Measurements from ENCODE around the gene STRN4.

Gene STRN4

DNA sequence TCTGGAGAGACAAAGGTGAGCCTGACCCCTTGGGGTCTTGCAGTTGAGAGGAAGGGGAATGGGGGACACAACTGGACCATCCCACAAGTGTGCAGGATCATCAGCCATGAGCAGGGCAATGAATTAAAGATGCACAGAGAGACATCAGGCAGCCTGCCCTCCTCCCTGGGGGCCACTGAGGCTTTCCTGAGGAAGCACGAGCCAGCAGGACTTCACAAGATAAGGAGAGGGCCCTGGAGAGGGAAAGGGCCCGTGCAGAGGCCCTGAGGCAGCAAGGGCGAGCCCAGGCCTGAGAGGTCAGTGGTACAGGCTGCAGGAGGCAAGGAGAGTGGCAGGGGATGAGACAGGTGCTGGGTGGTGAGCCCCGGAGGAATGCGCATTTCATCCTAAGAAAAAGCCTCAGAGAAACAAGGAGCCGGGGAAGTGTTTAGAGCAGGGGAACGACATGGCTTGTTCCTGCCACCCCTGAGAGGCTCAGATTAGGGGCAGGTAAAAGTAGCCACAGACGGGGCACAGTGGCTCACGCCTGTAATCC is 20.3 kb downstream of the STRN4 start:
- Histone ChIP-seq H2AFZ (ENCODE audit: low read length) (no peak overlapping the region), H3K4me2 (ENCODE audit: low read depth, low read length) (no peak overlapping the region), H3F3A (ENCODE audit: insufficient read depth, low read length) (peaks cover 4% of the 10 kb centered on the region; the same call in 1 of the 2 replicates), H3K27ac (ENCODE audit: low read length) (no peak overlapping the region), H3K4me3 (ENCODE audit: low read length) (no peak overlapping the region), H3K27me3 (replicated peaks; ENCODE audit: insufficient read depth, low read length) (no peaks in the 10 kb centered on the region), H3K9me2 (replicated peaks; ENCODE audit: insufficient read depth, low read length) (no peaks in the 10 kb centered on the region), H3K9me3 (replicated peaks; ENCODE audit: insufficient read depth, low read length) (no peaks in the 10 kb centered on the region), H3K36me3 (replicated peaks; ENCODE audit: insufficient read depth, low read length) (0 out of 2 replicates have a peak, but pooled peaks cover 5% of the 10 kb centered on the region), H3K79me2 (ENCODE audit: low read length) (peaks cover 43% of the 10 kb centered on the region), H4K20me1 (ENCODE audit: insufficient read depth, low read length) (0 out of 2 replicates have a peak, but pooled peaks cover 15% of the 10 kb centered on the region), H3K4me1 (ENCODE audit: low read length) (no peaks in the 10 kb centered on the region), H3K9ac (ENCODE audit: low read length) (no peak overlapping the region)
- TF ChIP-seq, protein P1, sequence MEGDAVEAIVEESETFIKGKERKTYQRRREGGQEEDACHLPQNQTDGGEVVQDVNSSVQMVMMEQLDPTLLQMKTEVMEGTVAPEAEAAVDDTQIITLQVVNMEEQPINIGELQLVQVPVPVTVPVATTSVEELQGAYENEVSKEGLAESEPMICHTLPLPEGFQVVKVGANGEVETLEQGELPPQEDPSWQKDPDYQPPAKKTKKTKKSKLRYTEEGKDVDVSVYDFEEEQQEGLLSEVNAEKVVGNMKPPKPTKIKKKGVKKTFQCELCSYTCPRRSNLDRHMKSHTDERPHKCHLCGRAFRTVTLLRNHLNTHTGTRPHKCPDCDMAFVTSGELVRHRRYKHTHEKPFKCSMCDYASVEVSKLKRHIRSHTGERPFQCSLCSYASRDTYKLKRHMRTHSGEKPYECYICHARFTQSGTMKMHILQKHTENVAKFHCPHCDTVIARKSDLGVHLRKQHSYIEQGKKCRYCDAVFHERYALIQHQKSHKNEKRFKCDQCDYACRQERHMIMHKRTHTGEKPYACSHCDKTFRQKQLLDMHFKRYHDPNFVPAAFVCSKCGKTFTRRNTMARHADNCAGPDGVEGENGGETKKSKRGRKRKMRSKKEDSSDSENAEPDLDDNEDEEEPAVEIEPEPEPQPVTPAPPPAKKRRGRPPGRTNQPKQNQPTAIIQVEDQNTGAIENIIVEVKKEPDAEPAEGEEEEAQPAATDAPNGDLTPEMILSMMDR (IDR thresholded peaks at IDR 0.05; ENCODE audit: low read length), result no peak
- TF ChIP-seq EZH2phosphoT487 (IDR thresholded peaks at IDR 0.05; ENCODE audit: low read length), result no peak
- TF ChIP-seq EZH2 (optimal IDR thresholded peaks at IDR 0.05; ENCODE audit: low read depth, low read length), result no peak
- no peak for DNase-seq

DNA sequence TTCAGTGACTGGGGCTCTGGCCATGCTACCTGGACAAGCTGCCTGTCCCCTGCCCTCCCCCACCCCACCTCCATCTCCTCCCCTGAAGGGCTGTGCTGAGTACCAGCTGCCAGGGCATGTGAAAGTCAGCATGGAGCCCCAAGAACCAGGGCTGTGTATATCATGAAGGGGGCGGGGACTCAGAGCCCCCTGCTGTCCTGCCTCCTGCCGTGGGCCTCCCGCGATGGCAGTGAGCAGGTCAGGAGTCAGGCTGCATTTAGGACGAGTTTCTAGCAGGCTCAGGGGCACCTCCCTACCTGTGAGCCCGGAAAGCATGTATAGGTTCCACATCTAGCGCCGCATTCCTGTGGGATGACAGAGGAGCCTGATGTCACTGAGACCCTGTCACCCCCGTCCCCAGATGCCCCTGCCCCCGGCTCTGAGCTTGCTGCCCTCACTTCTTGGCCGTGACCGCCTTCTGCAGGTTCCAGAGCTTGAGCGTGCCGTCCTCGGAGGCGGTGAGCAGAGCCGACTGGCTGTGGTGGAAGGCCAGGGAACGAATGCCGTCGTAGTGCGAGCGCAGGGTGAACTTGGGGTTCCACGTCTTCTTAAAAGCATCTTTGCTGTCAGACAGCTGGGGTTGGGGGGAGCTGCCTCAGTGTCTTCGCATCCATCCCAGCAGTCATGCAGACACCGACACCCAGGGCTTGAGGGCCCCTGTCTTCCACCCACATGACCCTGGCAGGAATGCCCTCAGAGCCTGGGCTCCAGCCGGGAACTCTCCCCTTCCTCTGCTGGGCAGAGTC is 21.0 kb downstream of the STRN4 start:
- Histone ChIP-seq H3K36me3 (replicated peaks; ENCODE audit: insufficient read depth, low read length) (0 out of 2 replicates have a peak, but pooled peaks cover 5% of the 10 kb centered on the region), H4K20me1 (ENCODE audit: insufficient read depth, low read length) (0 out of 2 replicates have a peak, but pooled peaks cover 15% of the 10 kb centered on the region), H3K4me1 (ENCODE audit: low read length) (no peaks in the 10 kb centered on the region)

DNA sequence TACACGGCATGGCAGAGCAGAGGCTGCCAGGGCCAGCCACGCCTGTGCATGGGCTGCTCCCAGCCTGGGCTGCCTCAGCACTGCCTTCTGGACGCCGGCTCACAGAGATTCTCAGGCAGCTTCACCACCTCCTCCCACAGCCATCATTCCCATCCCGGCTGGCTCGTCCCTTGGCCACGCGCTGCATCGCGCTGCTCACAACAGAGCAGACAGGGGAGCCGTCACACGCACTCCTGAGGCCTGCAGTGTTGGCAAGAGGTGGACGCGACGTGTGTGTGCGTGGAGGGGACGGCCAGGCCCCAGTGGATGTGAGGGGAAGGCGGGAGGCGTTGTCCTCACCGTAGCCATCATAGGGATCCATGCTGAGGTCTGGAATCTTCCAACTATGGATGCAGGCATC is 21.8 kb downstream of the STRN4 start:
- Histone ChIP-seq H2AFZ (ENCODE audit: low read length) (no peak overlapping the region), H3K36me3 (replicated peaks; ENCODE audit: insufficient read depth, low read length) (0 out of 2 replicates have a peak, but pooled peaks cover 5% of the 10 kb centered on the region), H3K9ac (ENCODE audit: low read length) (no peak overlapping the region), H3F3A (ENCODE audit: insufficient read depth, low read length) (no peaks in the 10 kb centered on the region), H3K9me2 (replicated peaks; ENCODE audit: insufficient read depth, low read length) (no peaks in the 10 kb centered on the region), H3K27ac (ENCODE audit: low read length) (no peak overlapping the region), H3K4me3 (ENCODE audit: low read length) (no peak overlapping the region), H3K27me3 (replicated peaks; ENCODE audit: insufficient read depth, low read length) (no peaks in the 10 kb centered on the region), H3K4me1 (ENCODE audit: low read length) (peaks cover 1% of the 10 kb centered on the region), H3K9me3 (replicated peaks; ENCODE audit: insufficient read depth, low read length) (no peaks in the 10 kb centered on the region), H3K4me2 (ENCODE audit: low read depth, low read length) (no peak overlapping the region), H4K20me1 (ENCODE audit: insufficient read depth, low read length) (0 out of 2 replicates have a peak, but pooled peaks cover 12% of the 10 kb centered on the region), H3K79me2 (ENCODE audit: low read length) (peaks cover 30% of the 10 kb centered on the region)
- TF ChIP-seq EZH2 (optimal IDR thresholded peaks at IDR 0.05; ENCODE audit: low read depth, low read length), result no peak
- TF ChIP-seq, protein P1 (IDR thresholded peaks at IDR 0.05; ENCODE audit: low read length), result no peak
- DNase-seq, result no peak

More for the DNA sequence above, 21.0 kb downstream of the STRN4 start:
- no peak overlapping the region for H2AFZ ChIP-seq (ENCODE audit: low read length)
- no peak overlapping the region for H3K4me2 ChIP-seq (ENCODE audit: low read depth, low read length)
- TF ChIP-seq EZH2 (optimal IDR thresholded peaks at IDR 0.05; ENCODE audit: low read depth, low read length) (no peak), EZH2phosphoT487 (IDR thresholded peaks at IDR 0.05; ENCODE audit: low read length) (no peak)
- TF ChIP-seq, protein P1 (IDR thresholded peaks at IDR 0.05; ENCODE audit: low read length), result no peak
- no peaks in the 10 kb centered on the region for H3F3A ChIP-seq (ENCODE audit: insufficient read depth, low read length)
- H3K79me2 ChIP-seq (ENCODE audit: low read length), result peaks cover 37% of the 10 kb centered on the region
- H3K27ac ChIP-seq (ENCODE audit: low read length), result no peak overlapping the region
- no peak for DNase-seq
- H3K4me3 ChIP-seq (ENCODE audit: low read length), result no peak overlapping the region
- no peak overlapping the region for H3K9ac ChIP-seq (ENCODE audit: low read length)
- no peaks in the 10 kb centered on the region for H3K9me3 ChIP-seq (replicated peaks; ENCODE audit: insufficient read depth, low read length)
- H3K9me2 ChIP-seq (replicated peaks; ENCODE audit: insufficient read depth, low read length), result no peaks in the 10 kb centered on the region
- H3K27me3 ChIP-seq (replicated peaks; ENCODE audit: insufficient read depth, low read length), result no peaks in the 10 kb centered on the region

Measured in MM.1S (cell line).